Measurements from ENCODE around the gene PACSIN2. TPM values are rescaled to one million over a fixed set of nuclear protein-coding genes. Genes with fewer than 3 reads are reported as not detected.

The PACSIN2 gene
- total RNA-seq, 1 donor from 2014 or later = 93.4 TPM

- peaks cover 45% of the 10 kb centered on the region for H3K4me1 Mint-ChIP-seq (ENCODE audit: low read depth)
- H3K9me3 Mint-ChIP-seq (ENCODE audit: low read depth) = no peaks in the 10 kb centered on the region
- peak overlapping the region; percentile 0 for H3K27ac Mint-ChIP-seq (ENCODE audit: unreplicated experiment)
- H3K36me3 Mint-ChIP-seq (ENCODE audit: low read depth) = peaks cover 2% of the 10 kb centered on the region
- no peak for DNase-seq (ENCODE audit: low spot score)
- H3K4me3 Mint-ChIP-seq (ENCODE audit: unreplicated experiment) = no peak overlapping the region
- no peaks in the 10 kb centered on the region for H3K27me3 Mint-ChIP-seq (ENCODE audit: low read depth)
- no peak for TF ChIP-seq CTCF (IDR thresholded peaks at IDR 0.05)
These were observed 149.4 kb downstream of the PACSIN2 start for GRCh38 chr22:42865536-42865935.

- no peaks in the 10 kb centered on the region for H3K36me3 Mint-ChIP-seq (ENCODE audit: low read depth)
- peaks cover 34% of the 10 kb centered on the region for H3K4me1 Mint-ChIP-seq (ENCODE audit: low read depth)
- no peak for DNase-seq (ENCODE audit: low spot score)
- TF ChIP-seq CTCF (IDR thresholded peaks at IDR 0.05) = no peak
- H3K27me3 Mint-ChIP-seq (ENCODE audit: low read depth) = no peaks in the 10 kb centered on the region
- peak overlapping the region; percentile 81 for H3K27ac Mint-ChIP-seq (ENCODE audit: unreplicated experiment)
- no peak overlapping the region for H3K4me3 Mint-ChIP-seq (ENCODE audit: unreplicated experiment)
- no peaks in the 10 kb centered on the region for H3K9me3 Mint-ChIP-seq (ENCODE audit: low read depth)
These were observed 151.5 kb downstream of the PACSIN2 start for GRCh38 chr22:42863349-42863961.

- H3K27me3 Mint-ChIP-seq (ENCODE audit: low read depth) = no peaks in the 10 kb centered on the region
- TF ChIP-seq CTCF (IDR thresholded peaks at IDR 0.05) = no peak
- no peak for DNase-seq (ENCODE audit: low spot score)
- no peak overlapping the region for H3K4me3 Mint-ChIP-seq (ENCODE audit: unreplicated experiment)
- no peaks in the 10 kb centered on the region for H3K9me3 Mint-ChIP-seq (ENCODE audit: low read depth)
- peak overlapping the region; percentile 73 for H3K27ac Mint-ChIP-seq (ENCODE audit: unreplicated experiment)
- peaks cover 30% of the 10 kb centered on the region for H3K4me1 Mint-ChIP-seq (ENCODE audit: low read depth)
- no peaks in the 10 kb centered on the region for H3K36me3 Mint-ChIP-seq (ENCODE audit: low read depth)
These were observed 152.8 kb downstream of the PACSIN2 start for GRCh38 chr22:42862045-42862734.

- Mint-ChIP-seq H3K36me3 (ENCODE audit: low read depth) (no peaks in the 10 kb centered on the region), H3K27me3 (ENCODE audit: low read depth) (no peaks in the 10 kb centered on the region), H3K4me3 (ENCODE audit: unreplicated experiment) (no peak overlapping the region), H3K4me1 (ENCODE audit: low read depth) (peaks cover 32% of the 10 kb centered on the region), H3K9me3 (ENCODE audit: low read depth) (no peaks in the 10 kb centered on the region), H3K27ac (ENCODE audit: unreplicated experiment) (peak overlapping the region; percentile 33)
- TF ChIP-seq CTCF (IDR thresholded peaks at IDR 0.05) = no peak
- DNase-seq (ENCODE audit: low spot score) = no peak
These were observed 154.0 kb downstream of the PACSIN2 start for GRCh38 chr22:42860968-42861367.

GRCh38 chr22:42857845-42858481, 157.0 kb downstream of the PACSIN2 start:
- peak overlapping the region; percentile 56 for H3K4me3 Mint-ChIP-seq (ENCODE audit: unreplicated experiment)
- H3K9me3 Mint-ChIP-seq (ENCODE audit: low read depth) = no peaks in the 10 kb centered on the region

More at GRCh38 chr22:42857845-42858481, 157.0 kb downstream of the PACSIN2 start:
- no peak for TF ChIP-seq CTCF (IDR thresholded peaks at IDR 0.05)
- H3K27ac Mint-ChIP-seq (ENCODE audit: unreplicated experiment) = peak overlapping the region; percentile 5
- no peaks in the 10 kb centered on the region for H3K27me3 Mint-ChIP-seq (ENCODE audit: low read depth)
- H3K36me3 Mint-ChIP-seq (ENCODE audit: low read depth) = no peaks in the 10 kb centered on the region
- H3K4me1 Mint-ChIP-seq (ENCODE audit: low read depth) = peaks cover 43% of the 10 kb centered on the region
- DNase-seq (ENCODE audit: low spot score) = no peak

All from chondrocyte (in vitro differentiated cells).